NCI-H2029 (cell line): Measurements from ENCODE around the gene PIWIL4.

Experiments used
- DNase-seq: peaks from one replicate; lab custom pipeline; 2025; lab: John Stamatoyannopoulos, UW

The PIWIL4 gene

GRCh38 chr11:94662846-94663390 is 95.8 kb downstream of the PIWIL4 start:
- DNase-seq, result no peak

- no peak for DNase-seq
Measured at GRCh38 chr11:94664346-94664745, 97.2 kb downstream of the PIWIL4 start.

- no peak for DNase-seq
Measured at GRCh38 chr11:94665116-94665659, 98.0 kb downstream of the PIWIL4 start.

GRCh38 chr11:94666792-94667721 is 99.9 kb downstream of the PIWIL4 start:
- no peak for DNase-seq

- no peak for DNase-seq
Measured at GRCh38 chr11:94668212-94668793, 101.1 kb downstream of the PIWIL4 start.

- DNase-seq, result no peak
Measured at GRCh38 chr11:94669023-94669422, 101.9 kb downstream of the PIWIL4 start.
